Lung (tissue), 12 donors: ENCODE measurements around the gene ATG7. TPM values are rescaled to one million over a fixed set of nuclear protein-coding genes. Genes with fewer than 3 reads are reported as not detected.
"Not testable (repeated sequence)": the region's sequence is repeated elsewhere in the genome, so short reads cannot be mapped to it uniquely, and the experiment has no call there.

Experiments used
- ATAC-seq: fragments of 200-7000 bp; cut with Tn5 transposase; one replicate; pipeline ENCODE4 v1.9.1; 2020; ENCODE audit warnings: moderate number of reproducible peaks; ENCODE audit not compliant: insufficient read depth, low FRiP score
- DNase-seq, 3 donors: peaks; one replicate each; pipeline ENCODE4 v3.0.0-alpha.2; 2013 to 2017
- H3K27ac ChIP-seq, 2 donors: one replicate each; pipeline ENCODE4 v1.5.1; 2013; ENCODE audit warnings: mild to moderate bottlenecking in 2 of 2, moderate library complexity in 2 of 2, control low read depth in 1 of 2, inconsistent platforms in 1 of 2, low read depth in 1 of 2, low read length in 1 of 2
- H3K27me3 ChIP-seq, 3 donors: one replicate each; pipeline ENCODE4 v1.5.1; 2013; ENCODE audit warnings: low read length in 2 of 3; ENCODE audit not compliant: control insufficient read depth in 3 of 3, insufficient read depth in 3 of 3
- H3K36me3 ChIP-seq, 4 donors: one replicate each; pipeline ENCODE4 v1.5.1; 2013; ENCODE audit warnings: low read length in 4 of 4, mild to moderate bottlenecking in 1 of 4, moderate library complexity in 1 of 4; ENCODE audit not compliant: control insufficient read depth in 4 of 4, insufficient read depth in 4 of 4
- H3K4me1 ChIP-seq, 5 donors: one replicate each; pipeline ENCODE4 v1.5.1; 2013; ENCODE audit warnings: low read length in 5 of 5, mild to moderate bottlenecking in 2 of 5, moderate library complexity in 1 of 5; ENCODE audit not compliant: control insufficient read depth in 5 of 5, insufficient read depth in 5 of 5
- H3K4me3 ChIP-seq: one replicate; pipeline ENCODE4 v1.5.1; 2013; ENCODE audit warnings: mild to moderate bottlenecking, control low read depth, moderate library complexity
- H3K9ac ChIP-seq, 2 donors: one replicate each; pipeline ENCODE4 v1.5.1; 2013; ENCODE audit warnings: low read length in 2 of 2, control low read depth in 1 of 2; ENCODE audit not compliant: insufficient read depth in 1 of 2
- H3K9me3 ChIP-seq, 4 donors: one replicate each; pipeline ENCODE4 v1.5.1; 2013; ENCODE audit warnings: low read length in 3 of 4, mild to moderate bottlenecking in 1 of 4, moderate library complexity in 1 of 4; ENCODE audit not compliant: control insufficient read depth in 4 of 4, insufficient read depth in 3 of 4
- WGBS, 2 donors: extraction: QIAGEN DNeasy Blood & Tissue Kit; methylation state at CpG; one replicate each; pipeline ENCODE4 v1.1.7; 2013; 5-methylcytosine and 5-hydroxymethylcytosine counted together
- polyA plus RNA-seq, 2 donors: library from polyadenylated mRNA; stranded (reverse); fragments of 200-250 nt; gene quantifications; one replicate each; pipeline ENCODE4 v1.2.1, GENCODE V29; 2013
- total RNA-seq, 2 donors: library from RNA; depleted of rRNA in 1 of 2; stranded (reverse); fragments of >200 nt in 1 of 2; gene quantifications; one replicate each; pipeline ENCODE4 v1.2.1, GENCODE V29; 2014 to 2021
- TF ChIP-seq, protein P1 (sequence below): IDR thresholded peaks from 2 replicates; pipeline ENCODE4 v1.5.1; 2012; ENCODE audit warnings: mild to moderate bottlenecking; ENCODE audit errors: control extremely low read depth, extremely low read depth
- donor health status: control.
- donor health status: control.
- donor health status: Bipolar disorder and iron deficiency.
- donor health status: healthy.
- donor health status: DM: yes; HTN: yes; CAD: no.

The ATG7 gene
- total and polyA plus RNA-seq, 4 donors = 11.2 to 72.0 (median 53.3) TPM

DNA sequence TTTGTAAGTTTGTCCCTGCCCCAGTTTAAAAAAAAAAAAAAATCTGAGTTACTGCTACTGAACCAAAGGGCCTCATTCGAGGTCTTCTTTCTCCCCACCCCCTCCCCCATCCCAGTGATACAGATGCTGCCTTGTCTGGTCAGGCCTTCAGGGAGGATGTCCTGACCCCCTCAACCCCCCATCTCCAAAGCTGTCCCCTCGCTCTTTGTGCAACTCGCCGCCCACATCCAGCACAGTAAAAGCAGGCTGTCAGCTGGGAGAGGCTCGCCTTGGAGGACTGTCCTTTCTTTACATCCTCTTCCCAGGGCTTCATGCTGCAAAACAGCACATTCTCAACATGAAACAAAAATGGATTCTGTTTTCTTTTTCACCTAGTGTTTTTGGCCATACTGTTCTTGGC lies 238.2 kb downstream of the ATG7 start:
- Histone ChIP-seq H3K9me3 (no peaks in the 10 kb centered on the region), H3K9ac (no peak overlapping the region), H3K4me1 (peaks cover 19 to 46% (median 22%) of the 10 kb centered on the region in 5 donors), H3K36me3 (peaks cover 0 to 1% (median 0%) of the 10 kb centered on the region in 4 donors), H3K27ac (peak overlapping the region in 1 of 2 donors; percentile 45), H3K27me3 (no peaks in the 10 kb centered on the region), H3K4me3 (no peak overlapping the region)
- TF ChIP-seq, protein P1, sequence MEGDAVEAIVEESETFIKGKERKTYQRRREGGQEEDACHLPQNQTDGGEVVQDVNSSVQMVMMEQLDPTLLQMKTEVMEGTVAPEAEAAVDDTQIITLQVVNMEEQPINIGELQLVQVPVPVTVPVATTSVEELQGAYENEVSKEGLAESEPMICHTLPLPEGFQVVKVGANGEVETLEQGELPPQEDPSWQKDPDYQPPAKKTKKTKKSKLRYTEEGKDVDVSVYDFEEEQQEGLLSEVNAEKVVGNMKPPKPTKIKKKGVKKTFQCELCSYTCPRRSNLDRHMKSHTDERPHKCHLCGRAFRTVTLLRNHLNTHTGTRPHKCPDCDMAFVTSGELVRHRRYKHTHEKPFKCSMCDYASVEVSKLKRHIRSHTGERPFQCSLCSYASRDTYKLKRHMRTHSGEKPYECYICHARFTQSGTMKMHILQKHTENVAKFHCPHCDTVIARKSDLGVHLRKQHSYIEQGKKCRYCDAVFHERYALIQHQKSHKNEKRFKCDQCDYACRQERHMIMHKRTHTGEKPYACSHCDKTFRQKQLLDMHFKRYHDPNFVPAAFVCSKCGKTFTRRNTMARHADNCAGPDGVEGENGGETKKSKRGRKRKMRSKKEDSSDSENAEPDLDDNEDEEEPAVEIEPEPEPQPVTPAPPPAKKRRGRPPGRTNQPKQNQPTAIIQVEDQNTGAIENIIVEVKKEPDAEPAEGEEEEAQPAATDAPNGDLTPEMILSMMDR = no peak
- no peak for ATAC-seq
- WGBS, 2 donors = 82 to 94% methylated on average over 5 of the region's 5 CpGs
- peak in 1 of 3 donors; percentile 28 for DNase-seq

DNA sequence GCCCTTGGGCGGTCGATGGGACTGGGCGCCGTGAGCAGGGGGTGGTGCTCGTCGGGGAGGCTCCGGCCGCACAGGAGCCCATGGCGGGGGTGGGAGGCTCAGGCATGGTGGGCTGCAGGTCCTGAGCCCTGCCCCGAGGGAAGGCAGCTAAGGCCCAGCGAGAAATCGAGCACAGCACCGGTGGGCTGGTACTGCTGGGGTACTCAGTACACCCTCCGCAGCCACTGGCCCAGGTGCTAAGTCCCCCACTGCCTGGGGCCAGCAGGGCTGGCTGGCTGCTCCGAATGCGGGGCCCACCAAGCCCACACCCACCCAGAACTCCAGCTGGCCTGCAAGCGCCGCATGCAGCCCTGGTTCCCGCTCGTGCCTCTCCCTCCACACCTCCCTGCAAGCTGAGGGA lies 239.4 kb downstream of the ATG7 start:
- H3K27me3 ChIP-seq, ATAC-seq, H3K9ac ChIP-seq, H3K36me3 ChIP-seq, H3K27ac ChIP-seq, H3K9me3 ChIP-seq, DNase-seq, H3K4me3 ChIP-seq: not testable (repeated sequence)
- peaks cover 19 to 44% (median 22%) of the 10 kb centered on the region in 5 donors for H3K4me1 ChIP-seq
- WGBS, 2 donors = 95 to 97% methylated on average over 11 to 19 of the region's 20 CpGs

DNA sequence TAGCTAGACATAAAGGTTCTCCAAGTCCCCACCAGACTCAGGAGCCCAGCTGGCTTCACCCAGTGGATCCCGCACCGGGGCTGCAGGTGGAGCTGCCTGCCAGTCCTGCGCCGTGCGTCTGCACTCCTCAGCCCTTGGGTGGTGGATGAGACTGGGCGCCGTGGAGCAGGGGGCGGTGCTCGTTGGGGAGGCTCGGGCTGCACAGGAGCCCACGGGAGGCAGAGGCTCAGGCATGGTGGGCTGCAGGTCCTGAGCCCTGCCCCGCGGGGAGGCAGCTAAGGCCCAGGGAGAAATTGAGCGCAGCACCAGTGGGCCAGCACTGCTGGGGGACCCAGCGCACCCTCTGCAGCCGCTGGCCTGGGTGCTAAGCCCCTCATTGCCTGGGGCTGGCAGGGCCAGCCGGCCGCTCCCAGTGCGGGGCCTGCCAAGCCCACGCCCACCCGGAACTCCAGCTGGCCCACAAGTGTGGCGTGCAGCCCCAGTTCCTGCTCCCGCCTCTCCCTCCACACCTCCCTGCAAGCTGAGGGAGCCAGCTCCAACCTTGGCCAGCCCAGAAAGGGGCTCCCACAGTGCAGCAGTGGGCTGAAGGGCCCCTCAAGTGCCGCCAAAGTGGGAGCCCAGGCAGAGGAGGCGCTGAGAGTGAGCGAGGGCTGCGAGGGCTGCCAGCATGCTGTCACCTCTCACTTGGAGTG lies 241.1 kb downstream of the ATG7 start:
- not testable (repeated sequence) for H3K36me3 ChIP-seq, DNase-seq, H3K9me3 ChIP-seq, H3K9ac ChIP-seq, H3K4me3 ChIP-seq, ATAC-seq, H3K27me3 ChIP-seq
- Histone ChIP-seq H3K4me1 (peaks cover 11 to 34% (median 21%) of the 10 kb centered on the region in 5 donors), H3K27ac (peak overlapping the region; percentile 14 to 51)
- WGBS, 2 donors = 83 to 88% methylated on average over 26 to 27 of the region's 27 CpGs

DNA sequence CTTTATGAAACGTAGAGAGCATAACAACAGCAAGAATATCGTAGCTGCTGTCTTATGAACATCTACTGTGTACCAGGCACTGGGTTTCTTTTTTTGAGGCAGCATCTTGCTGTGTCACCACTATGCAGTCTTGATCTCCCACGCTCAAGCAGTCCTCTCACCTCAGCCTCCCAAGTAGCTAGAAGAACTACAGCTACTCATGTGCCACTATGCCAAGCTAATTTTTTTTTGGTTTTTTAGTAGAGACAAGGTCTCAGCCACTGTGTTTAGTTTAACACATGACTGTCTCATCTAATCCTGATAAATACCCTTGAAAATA lies 241.6 kb downstream of the ATG7 start:
- TF ChIP-seq, protein P1 = no peak
- DNase-seq (peak in 2 of 3 donors; percentile 16 to 35), ATAC-seq (no peak)
- H3K4me1 ChIP-seq = peaks cover 6 to 29% (median 16%) of the 10 kb centered on the region in 5 donors
- H3K9ac ChIP-seq = no peak overlapping the region
- peaks cover 0 to 1% (median 0%) of the 10 kb centered on the region in 4 donors for H3K36me3 ChIP-seq
- peak overlapping the region; percentile 14 to 51 for H3K27ac ChIP-seq
- no peaks in the 10 kb centered on the region for H3K27me3 ChIP-seq
- no peaks in the 10 kb centered on the region for H3K9me3 ChIP-seq
- WGBS, 2 donors = 59 to 72% methylated on average over 3 of the region's 3 CpGs
- H3K4me3 ChIP-seq = no peak overlapping the region
